IMR-90 (cell line): ENCODE results near the gene VAT1. TPM values are rescaled to one million over a fixed set of nuclear protein-coding genes. Genes with fewer than 3 reads are reported as not detected.

ENCODE experiments used
- ATAC-seq: fragments of 200-7000 bp; cut with Tn5 transposase; 2 replicates; pipeline ENCODE4 v1.9.1; 2020; ENCODE audit warnings: low read depth, mild to moderate bottlenecking, moderate library complexity
- BruUV-seq: library from RNA; stranded (reverse); fragments of 400-500 nt; replicated peaks from 2 replicates; lab custom pipeline; 2021; lab: Mats Ljungman, UMichigan
- CTCF ChIA-PET: fragments of 300-600 bp; formaldehyde crosslinking; extraction: SDS; loops from one replicate; lab custom pipeline; 2021; ENCODE audit warnings: antibody characterized with exemption; lab: Yijun Ruan, JAX
- POLR2A ChIA-PET: fragments of 300-600 bp; sonication (Branson Sonifier 250); formaldehyde crosslinking; loops from one replicate; lab custom pipeline; 2022; ENCODE audit warnings: antibody characterized with exemption; ENCODE audit not compliant: unreplicated experiment; lab: Charles Lee
- DNase-seq: peaks from one replicate; pipeline ENCODE4 v3.0.0; 2013
- H2AFZ ChIP-seq: replicated peaks from 2 replicates; pipeline ENCODE3; 2013; ENCODE audit warnings: low read length, mild to moderate bottlenecking; ENCODE audit not compliant: poor library complexity
- H2AK5ac ChIP-seq: 2 replicates; pipeline ENCODE4 v1.6.1; 2013; ENCODE audit warnings: low read depth, low read length, inconsistent platforms
- H2AK9ac ChIP-seq: replicated peaks from 2 replicates; pipeline ENCODE3; 2013; ENCODE audit warnings: mild to moderate bottlenecking, low read depth, low read length, moderate library complexity; ENCODE audit not compliant: poor library complexity
- H2BK120ac ChIP-seq: 2 replicates; pipeline ENCODE4 v1.6.1; 2013; ENCODE audit warnings: low read depth, low read length, inconsistent platforms
- H2BK15ac ChIP-seq: 3 replicates; pipeline ENCODE4 v1.6.1; 2013; ENCODE audit warnings: low read depth, low read length, inconsistent platforms
- H2BK20ac ChIP-seq: 2 replicates; pipeline ENCODE4 v1.6.1; 2013; ENCODE audit warnings: low read depth, mild to moderate bottlenecking, inconsistent platforms, low read length, moderate library complexity
- H2BK5ac ChIP-seq: 2 replicates; pipeline ENCODE4 v1.6.1; 2013; ENCODE audit warnings: mild to moderate bottlenecking, low read depth, low read length, inconsistent platforms; ENCODE audit not compliant: poor library complexity, severe bottlenecking
- H3K14ac ChIP-seq: replicated peaks from 2 replicates; pipeline ENCODE4 v1.6.1; 2013; ENCODE audit warnings: low read depth, low read length, inconsistent platforms
- H3K18ac ChIP-seq: 2 replicates; pipeline ENCODE4 v1.6.1; 2013; ENCODE audit warnings: low read depth, low read length, control low read depth
- H3K23ac ChIP-seq: 2 replicates; pipeline ENCODE4 v1.6.1; 2013; ENCODE audit warnings: low read depth, low read length, inconsistent platforms
- H3K27ac ChIP-seq: 2 replicates; pipeline ENCODE4 v1.5.1; 2013; ENCODE audit warnings: mild to moderate bottlenecking, control low read depth, low read length; ENCODE audit not compliant: insufficient read depth
- H3K27me3 ChIP-seq: 2 replicates; pipeline ENCODE4 v1.6.1; 2013; ENCODE audit warnings: low read length; ENCODE audit not compliant: control insufficient read depth, insufficient read depth
- H3K36me3 ChIP-seq: 2 replicates; pipeline ENCODE4 v1.6.1; 2013; ENCODE audit warnings: low read length, mixed read lengths; ENCODE audit not compliant: control insufficient read depth, insufficient read depth
- H3K4ac ChIP-seq: 2 replicates; pipeline ENCODE4 v1.6.1; 2013; ENCODE audit warnings: low read depth, low read length, inconsistent platforms
- H3K4me1 ChIP-seq: 2 replicates; pipeline ENCODE4 v1.6.1; 2013; ENCODE audit warnings: low read length, mixed read lengths; ENCODE audit not compliant: control insufficient read depth, insufficient read depth
- H3K4me2 ChIP-seq: 2 replicates; pipeline ENCODE4 v1.6.1; 2013; ENCODE audit warnings: low read depth, mild to moderate bottlenecking, control low read depth, low read length, moderate library complexity
- H3K4me3 ChIP-seq: 2 replicates; pipeline ENCODE4 v1.5.1; 2013; ENCODE audit warnings: low read depth, mild to moderate bottlenecking, control low read depth, low read length, moderate library complexity; ENCODE audit not compliant: insufficient read depth
- H3K56ac ChIP-seq: 2 replicates; pipeline ENCODE4 v1.6.1; 2013; ENCODE audit warnings: low read length, inconsistent platforms; ENCODE audit not compliant: insufficient read depth; ENCODE audit errors: extremely low read depth
- H3K79me1 ChIP-seq, 2 experiments: 2 replicates each; pipeline ENCODE4 v1.6.1; 2013; ENCODE audit warnings: low read length in 2 of 2, inconsistent platforms in 1 of 2, low read depth in 1 of 2
- H3K9ac ChIP-seq: 2 replicates; pipeline ENCODE4 v1.6.1; 2013; ENCODE audit warnings: low read depth, low read length, control low read depth
- H3K9me1 ChIP-seq: 2 replicates; pipeline ENCODE4 v1.6.1; 2013; ENCODE audit warnings: low read length, inconsistent platforms; ENCODE audit not compliant: insufficient read depth
- H3K9me3 ChIP-seq: 2 replicates; pipeline ENCODE4 v1.6.1; 2013; ENCODE audit warnings: low read length; ENCODE audit not compliant: control insufficient read depth, insufficient read depth
- H4K20me1 ChIP-seq: 2 replicates; pipeline ENCODE4 v1.6.1; 2013; ENCODE audit warnings: low read length, inconsistent platforms; ENCODE audit not compliant: insufficient read depth
- H4K5ac ChIP-seq: 2 replicates; pipeline ENCODE4 v1.6.1; 2013; ENCODE audit warnings: mild to moderate bottlenecking, low read depth, low read length, control low read depth
- H4K8ac ChIP-seq, 2 experiments: 2 replicates each; pipeline ENCODE4 v1.6.1; 2013; ENCODE audit warnings: low read depth in 2 of 2, low read length in 2 of 2, control low read depth in 1 of 2, inconsistent platforms in 1 of 2
- H4K91ac ChIP-seq: 2 replicates; pipeline ENCODE4 v1.6.1; 2013; ENCODE audit warnings: low read depth, low read length, inconsistent platforms; ENCODE audit not compliant: insufficient read depth
- CEBPB ChIP-seq: IDR thresholded peaks from 2 replicates; pipeline ENCODE4 v1.6.1; 2012; ENCODE audit warnings: low read depth, low read length, improper control_type of control experiment
- MXI1 ChIP-seq: IDR thresholded peaks from 2 replicates; pipeline ENCODE4 v1.6.1; 2012; ENCODE audit warnings: low read depth, mild to moderate bottlenecking, low read length, moderate library complexity, borderline replicate concordance
- RCOR1 ChIP-seq: IDR thresholded peaks from 2 replicates; pipeline ENCODE4 v1.6.1; 2012; ENCODE audit warnings: mild to moderate bottlenecking, low read length, improper control_type of control experiment; ENCODE audit not compliant: insufficient replicate concordance
- RFX5 ChIP-seq: IDR thresholded peaks from 2 replicates; pipeline ENCODE4 v1.8.0; 2012; ENCODE audit warnings: low read depth, mild to moderate bottlenecking, low read length, moderate library complexity
- SMC3 ChIP-seq: fragments of 150-350 bp; IDR thresholded peaks from 2 replicates; pipeline ENCODE4 v1.6.1; 2016; ENCODE audit warnings: low read depth, mild to moderate bottlenecking, antibody characterized with exemption, low read length, moderate library complexity
- WGBS, 2 experiments: methylation state at CpG; one replicate each; pipeline versions ENCODE4 v1.1.5 to v1.1.7; 2013; ENCODE audit warnings: missing lambda C conversion rate in 2 of 2; ENCODE audit not compliant: insufficient read length in 1 of 2; ENCODE audit errors: extremely low coverage in 2 of 2; 5-methylcytosine and 5-hydroxymethylcytosine counted together
- dilution Hi-C: fragments of 300-500 bp; cut with HindIII; formaldehyde crosslinking; loops from one replicate; pipeline ENCODE4 v1.14.3; 2018; ENCODE audit warnings: low sequenced_read_pairs; ENCODE audit not compliant: unreplicated experiment
- in situ Hi-C: fragments of 300-500 bp; cut with MboI; formaldehyde crosslinking; loops from 3 replicates; pipeline ENCODE4 v1.14.3; 2019; ENCODE audit warnings: low sequenced_read_pairs, inconsistent platforms, mixed read lengths
- intact Hi-C: fragments of 100-400 bp; cut with micrococcal nuclease; formaldehyde crosslinking; loops from 2 replicates; pipeline ENCODE4 v1.10.0; 2022
- polyA plus RNA-seq, 3 experiments: library from polyadenylated mRNA; depleted of rRNA; stranded (reverse); fragments of >200 nt; gene quantifications; 2 replicates each; pipeline ENCODE4 v1.2.3, GENCODE V29; 2012; ENCODE audit warnings: low replicate concordance in 1 of 3
- total RNA-seq: library from RNA; depleted of rRNA; stranded (reverse); fragments of >200 nt; gene quantifications from 2 replicates; pipeline ENCODE4 v1.2.3, GENCODE V29; 2012

The VAT1 gene
- total and polyA plus RNA-seq, 2 of the 4 experiments (the other 2 are of a cell fraction) = 97.3 to 101 TPM

- Histone ChIP-seq H3K9ac (no peak overlapping the region), H3K4me2 (no peak overlapping the region), H3K56ac (no peak overlapping the region), H2AK5ac (no peak overlapping the region), H4K20me1 (no peaks in the 10 kb centered on the region), H3K4ac (no peak overlapping the region), H4K91ac (no peak overlapping the region), H3K9me1 (peaks cover 2% of the 10 kb centered on the region; the same call in 1 of the 2 replicates), H2BK15ac (no peak overlapping the region), H3K4me3 (no peak overlapping the region), H2AFZ (no peak overlapping the region), H4K5ac (no peak overlapping the region), H3K23ac (no peak overlapping the region), H2BK20ac (no peak overlapping the region), H3K79me1 (no peaks in the 10 kb centered on the region), H3K27ac (no peak overlapping the region), H3K36me3 (peaks cover 3% of the 10 kb centered on the region; the same call in 1 of the 2 replicates), H4K8ac (no peak overlapping the region), H3K27me3 (no peaks in the 10 kb centered on the region), H2AK9ac (no peak overlapping the region), H2BK5ac (no peak overlapping the region), H3K18ac (no peak overlapping the region), H3K14ac (no peak overlapping the region), H3K4me1 (no peaks in the 10 kb centered on the region), H2BK120ac (no peak overlapping the region), H3K9me3 (no peaks in the 10 kb centered on the region)
- intact Hi-C loops (no loop called here), in situ Hi-C loops (loop anchor here (25.0 kb wide), 1 partner anchor 109 kb away; the partner anchor contains the start of gene AARSD1), dilution Hi-C loops (no loop called here)
- BruUV-seq = no TSS peak
- ChIA-PET CTCF (interaction anchor here (0.6 kb wide), 1 partner anchor 12 kb away, joined by 4 read pairs; no protein-coding TSS in a partner anchor), POLR2A (no interaction called here)
- ATAC-seq = no peak
- no peak for DNase-seq
- WGBS, 2 experiments = 86% methylated on average over 1 of the region's 1 CpG; no CpG with 5 or more reads in 1 of the 2 experiments
- TF ChIP-seq RFX5 (no peak), RCOR1 (no peak), CEBPB (no peak), SMC3 (no peak), MXI1 (no peak)
Measured at GRCh38 chr17:43070872-43071271, 48.7 kb upstream of the VAT1 start.
